K562 (cell line): ENCODE data around the gene CCL3. TPM values are rescaled to one million over a fixed set of nuclear protein-coding genes. Genes with fewer than 3 reads are reported as not detected.

Experiments
- ATAC-seq: fragments of 200-7000 bp; cut with Tn5 transposase; 3 replicates; pipeline ENCODE4 v1.9.1; 2020; ENCODE audit warnings: moderate library complexity
- BruUV-seq: library from RNA; stranded (reverse); fragments of 400-500 nt; replicated peaks from 2 replicates; lab custom pipeline; 2021; lab: Mats Ljungman, UMichigan
- CTCF ChIA-PET: fragments of 300-600 bp; formaldehyde crosslinking; extraction: SDS; loops from one replicate; lab custom pipeline; 2021; ENCODE audit warnings: low intra/inter-chr PET ratio; lab: Yijun Ruan, JAX
- POLR2A ChIA-PET: fragments of 300-600, 350-650 bp; sonication (Branson Sonifier 250); formaldehyde crosslinking; extraction: SDS; loops from one replicate; lab custom pipeline; 2021; ENCODE audit warnings: antibody characterized with exemption, inconsistent platforms; lab: Yijun Ruan, JAX
- DNase-seq, 4 experiments: peaks; one replicate each; pipeline versions ENCODE4 v3.0.0 to v3.0.0-alpha.2; 2011 to 2018; ENCODE audit warnings: low spot score in 3 of 4, mixed read lengths in 3 of 4; ENCODE audit errors: extremely low read depth in 1 of 4
- FAIRE-seq: peaks from 2 replicates; lab custom pipeline; 2011; peaks lifted over from hg19 to GRCh38; lab: Jason Lieb, UNC
- H2AFZ ChIP-seq: 2 replicates; pipeline ENCODE4 v1.6.0; 2011; ENCODE audit warnings: low read depth, low read length, control low read depth, inconsistent platforms
- H3K27ac ChIP-seq: fragments of 200-600 bp; 3 replicates; pipeline ENCODE4 v1.8.0; 2011; ENCODE audit warnings: low read depth, mild to moderate bottlenecking, control low read depth, inconsistent platforms, low read length, moderate library complexity, mixed read lengths; ENCODE audit errors: extremely low read depth
- H3K27me3 ChIP-seq, 2 experiments: fragments of 300-600 bp in 1 of 2; 2 replicates in 1 of 2; 3 replicates in 1 of 2; pipeline versions ENCODE4 v1.6.0 to v1.8.0; 2011; ENCODE audit warnings: inconsistent platforms in 2 of 2, low read length in 2 of 2, mild to moderate bottlenecking in 1 of 2, mixed read lengths in 1 of 2, moderate library complexity in 1 of 2; ENCODE audit not compliant: control insufficient read depth in 2 of 2, insufficient read depth in 2 of 2
- H3K36me3 ChIP-seq: fragments of 300-600 bp; 3 replicates; pipeline ENCODE4 v1.8.0; 2011; ENCODE audit warnings: mild to moderate bottlenecking, low read length, inconsistent platforms; ENCODE audit not compliant: control insufficient read depth, insufficient read depth
- H3K4me1 ChIP-seq, 2 experiments: fragments of 200-600 bp in 1 of 2; replicated peaks in 1 of 2; 2 replicates in 1 of 2; 3 replicates in 1 of 2; pipeline versions ENCODE4 v1.5.1 to v1.8.0; 2011; ENCODE audit warnings: inconsistent platforms in 2 of 2, low read length in 2 of 2, mild to moderate bottlenecking in 1 of 2, mixed read lengths in 1 of 2, moderate library complexity in 1 of 2; ENCODE audit not compliant: control insufficient read depth in 2 of 2, insufficient read depth in 2 of 2
- H3K4me2 ChIP-seq: 2 replicates; pipeline ENCODE4 v1.6.1; 2011; ENCODE audit warnings: low read length, control low read depth, inconsistent platforms, mixed read lengths; ENCODE audit not compliant: insufficient read depth
- H3K4me3 ChIP-seq: fragments of 200-600 bp; sonication (generic), shearing (Covaris generic); 2 replicates; pipeline ENCODE4 v1.5.1; 2016; ENCODE audit warnings: control low read depth, inconsistent platforms
- H3K79me2 ChIP-seq: fragments of 200-600 bp; 3 replicates; pipeline ENCODE4 v1.8.0; 2011; ENCODE audit warnings: low read length, inconsistent platforms; ENCODE audit not compliant: control insufficient read depth, insufficient read depth
- H3K9ac ChIP-seq, 2 experiments: 2 replicates each; pipeline versions ENCODE4 v1.6.0 to v1.6.1; 2011; ENCODE audit warnings: low read depth in 2 of 2, low read length in 2 of 2, control low read depth in 1 of 2, inconsistent platforms in 1 of 2, mild to moderate bottlenecking in 1 of 2, mixed read lengths in 1 of 2; ENCODE audit not compliant: insufficient read depth in 1 of 2
- H3K9me1 ChIP-seq: one replicate; pipeline ENCODE4 v1.6.0; 2011; ENCODE audit warnings: inconsistent platforms, mild to moderate bottlenecking, low read length, moderate library complexity; ENCODE audit not compliant: control insufficient read depth, insufficient read depth
- H3K9me3 ChIP-seq: replicated peaks from 2 replicates; pipeline ENCODE4 v1.5.1; 2011; ENCODE audit warnings: low read depth, low read length, inconsistent platforms; ENCODE audit not compliant: control insufficient read depth, insufficient read depth
- H4K20me1 ChIP-seq: replicated peaks from 2 replicates; pipeline ENCODE4 v1.6.1; 2011; ENCODE audit warnings: low read length, inconsistent platforms, mixed read lengths; ENCODE audit not compliant: control insufficient read depth, insufficient read depth
- CBX2 ChIP-seq: fragments of 200-600 bp; sonication (generic); IDR thresholded peaks from one replicate; pipeline ENCODE4 v1.6.1; 2012; ENCODE audit warnings: mild to moderate bottlenecking, low read length, inconsistent platforms; ENCODE audit not compliant: insufficient read depth, poor library complexity, severe bottlenecking
- CCNT2 ChIP-seq: IDR thresholded peaks from 2 replicates; pipeline ENCODE4 v1.6.1; 2011; ENCODE audit warnings: borderline replicate concordance, low read depth, mild to moderate bottlenecking, moderate library complexity, mixed read lengths, low read length; ENCODE audit not compliant: insufficient read length; ENCODE audit errors: extremely low read depth
- HMG20B ChIP-seq: fragments of 250-450 bp; sonication (Bioruptor Pico); IDR thresholded peaks from 2 replicates; pipeline ENCODE4 v1.5.0; 2021; ENCODE audit warnings: mild to moderate bottlenecking
- NR3C1 ChIP-seq: sonication (generic); formaldehyde crosslinking; IDR thresholded peaks from 2 replicates; pipeline ENCODE4 v1.8.1; 2022; ENCODE audit warnings: missing genetic modification reagents
- NRF1 ChIP-seq, 2 experiments: fragments of 450-650 bp; IDR thresholded peaks in 1 of 2; conservative IDR thresholded peaks in 1 of 2; 2 replicates each; pipeline ENCODE4 v1.6.1; 2014; ENCODE audit warnings: mild to moderate bottlenecking in 2 of 2
- POLR2A ChIP-seq: fragments of 450-650 bp; conservative IDR thresholded peaks from 2 replicates; pipeline ENCODE4 v1.6.1; 2016
- SMARCB1 ChIP-seq: IDR thresholded peaks from 2 replicates; pipeline ENCODE4 v1.6.1; 2011; ENCODE audit warnings: improper control_type of control experiment, low read depth; ENCODE audit not compliant: insufficient read length
- STAG1 ChIP-seq: sonication (generic); formaldehyde crosslinking; IDR thresholded peaks from 2 replicates; pipeline ENCODE4 v1.5.0; 2020; ENCODE audit warnings: missing genetic modification reagents, borderline replicate concordance
- in situ Hi-C: fragments of 300-500 bp; cut with MboI; formaldehyde crosslinking; loops from 4 replicates; pipeline ENCODE4 v1.15.0; 2018; ENCODE audit warnings: inconsistent platforms, mixed read lengths
- intact Hi-C: fragments of 100-400 bp; cut with micrococcal nuclease; formaldehyde crosslinking; loops from 2 replicates; pipeline ENCODE4 v1.14.2; 2022
- polyA plus RNA-seq, 8 experiments: library from polyadenylated mRNA; depleted of rRNA in 4 of 8; stranded (reverse) in 5 of 8; unstranded in 3 of 8; fragments of >200 nt; fragmentation: Nextera tagmentation in 2 of 8; fragmentation: Illumina TruSeq in 1 of 8; extraction: Ambion mirVana in 2 of 8; extraction: Trizol in 1 of 8; gene quantifications; 2 replicates each; pipeline versions ENCODE4 v1.2.1 to v1.2.3, GENCODE V29; 2011 to 2014; ENCODE audit warnings: inconsistent platforms in 1 of 8, missing spikeins in 1 of 8
- total RNA-seq, 7 experiments: library from RNA; depleted of rRNA in 6 of 7; stranded (reverse); fragments of >200 nt in 6 of 7; fragmentation: Illumina TruSeq in 2 of 7; extraction: Trizol in 2 of 7; gene quantifications; 2 replicates each; pipeline versions ENCODE4 v1.2.1 to v1.2.3, GENCODE V29; 2011 to 2021; ENCODE audit warnings: low replicate concordance in 1 of 7
- TF ChIP-seq, protein P1 (sequence below): IDR thresholded peaks from 2 replicates; pipeline ENCODE4 v1.6.1; 2011; ENCODE audit not compliant: insufficient read length; ENCODE audit errors: extremely low read depth
- TF ChIP-seq, protein P2 (sequence below): fragments of 450-650 bp; formaldehyde crosslinking; IDR thresholded peaks from 2 replicates; pipeline ENCODE4 v1.4.0; 2020; ENCODE audit warnings: mild to moderate bottlenecking, moderate library complexity

CCL3 gene
- total and polyA plus RNA-seq, 9 of the 15 experiments (the other 6 are each of a cell fraction or from before 2014, with no cell fraction given), result 0.58 TPM; not detected in 8

DNA sequence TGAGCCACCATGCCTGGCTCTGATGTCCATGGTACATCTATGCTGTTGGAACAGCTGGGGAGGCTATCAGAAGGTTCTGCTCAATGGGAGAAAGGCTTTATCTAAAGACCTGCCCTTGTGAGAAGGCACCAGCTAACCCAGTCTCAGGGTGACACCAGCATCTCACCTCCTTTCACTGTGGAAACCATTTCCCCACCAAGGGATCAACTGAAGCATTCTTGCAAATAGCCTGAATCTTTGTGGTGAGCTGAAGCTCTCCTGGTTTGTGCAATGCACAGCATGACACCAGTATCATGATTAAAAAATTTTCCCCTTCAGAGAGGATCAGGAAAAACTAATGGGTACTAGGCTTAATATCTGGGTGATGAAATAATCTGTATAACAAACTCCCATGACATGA lies 20.8 kb downstream of the CCL3 start:
- no peak overlapping the region for H3K4me2 ChIP-seq
- ChIA-PET CTCF (no interaction called here), POLR2A (interaction anchor here (0.7 to 1.6 kb wide), 2 partner anchors 24 to 114 kb away, joined by 3 to 4 read pairs; no protein-coding TSS in a partner anchor)
- in situ Hi-C loops (no loop called here), intact Hi-C loops (no loop called here)
- no peak overlapping the region for H2AFZ ChIP-seq
- H3K9ac ChIP-seq, result no peak overlapping the region
- no peak overlapping the region for H3K4me3 ChIP-seq
- TF ChIP-seq HMG20B (CRISPR knock-in tag) (no peak), NRF1 (conservative IDR thresholded peaks at IDR 0.05 in 1 of 2, IDR thresholded peaks at IDR 0.05 in 1 of 2) (no peak), CBX2 (no peak), STAG1 (CRISPR knock-in tag) (no peak), NR3C1 (CRISPR knock-in tag) (no peak), POLR2A (no peak), CCNT2 (no peak), SMARCB1 (no peak)
- TF ChIP-seq, protein P1, sequence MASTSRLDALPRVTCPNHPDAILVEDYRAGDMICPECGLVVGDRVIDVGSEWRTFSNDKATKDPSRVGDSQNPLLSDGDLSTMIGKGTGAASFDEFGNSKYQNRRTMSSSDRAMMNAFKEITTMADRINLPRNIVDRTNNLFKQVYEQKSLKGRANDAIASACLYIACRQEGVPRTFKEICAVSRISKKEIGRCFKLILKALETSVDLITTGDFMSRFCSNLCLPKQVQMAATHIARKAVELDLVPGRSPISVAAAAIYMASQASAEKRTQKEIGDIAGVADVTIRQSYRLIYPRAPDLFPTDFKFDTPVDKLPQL, result no peak
- TF ChIP-seq, protein P2, sequence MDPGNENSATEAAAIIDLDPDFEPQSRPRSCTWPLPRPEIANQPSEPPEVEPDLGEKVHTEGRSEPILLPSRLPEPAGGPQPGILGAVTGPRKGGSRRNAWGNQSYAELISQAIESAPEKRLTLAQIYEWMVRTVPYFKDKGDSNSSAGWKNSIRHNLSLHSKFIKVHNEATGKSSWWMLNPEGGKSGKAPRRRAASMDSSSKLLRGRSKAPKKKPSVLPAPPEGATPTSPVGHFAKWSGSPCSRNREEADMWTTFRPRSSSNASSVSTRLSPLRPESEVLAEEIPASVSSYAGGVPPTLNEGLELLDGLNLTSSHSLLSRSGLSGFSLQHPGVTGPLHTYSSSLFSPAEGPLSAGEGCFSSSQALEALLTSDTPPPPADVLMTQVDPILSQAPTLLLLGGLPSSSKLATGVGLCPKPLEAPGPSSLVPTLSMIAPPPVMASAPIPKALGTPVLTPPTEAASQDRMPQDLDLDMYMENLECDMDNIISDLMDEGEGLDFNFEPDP (CRISPR knock-in tag), result no peak
- H3K9me1 ChIP-seq, result no peaks in the 10 kb centered on the region
- H3K27me3 ChIP-seq, result peaks cover 0 to 11% of the 10 kb centered on the region in 2 experiments; a peak in 4 of 5 replicates
- BruUV-seq, result no TSS peak
- FAIRE-seq, result no peak
- DNase-seq, result no peak
- no peaks in the 10 kb centered on the region for H3K36me3 ChIP-seq
- no peaks in the 10 kb centered on the region; a peak in 1 of 5 replicates for H3K4me1 ChIP-seq
- ATAC-seq, result no peak
- H3K9me3 ChIP-seq, result no peaks in the 10 kb centered on the region
- H3K79me2 ChIP-seq, result no peaks in the 10 kb centered on the region
- no peak overlapping the region for H3K27ac ChIP-seq
- no peaks in the 10 kb centered on the region for H4K20me1 ChIP-seq
